GM23338 (cell line): ENCODE data around the gene ZMPSTE24. TPM values are rescaled to one million over a fixed set of nuclear protein-coding genes. Genes with fewer than 3 reads are reported as not detected.
A peak's percentile ranks its signal among the peaks of the same experiment; 100 is the strongest.
"Not testable (repeated sequence)": the region's sequence is repeated elsewhere in the genome, so short reads cannot be mapped to it uniquely, and the experiment has no call there.

Source experiments
- ATAC-seq: fragments of 200-7000 bp; cut with Tn5 transposase; 3 replicates; pipeline ENCODE4 v1.9.1; 2020
- DNase-seq: peaks from one replicate; pipeline ENCODE4 v3.0.0-alpha.2; 2015; ENCODE audit warnings: low spot score
- H2AFZ ChIP-seq: fragments of 200-600 bp; sonication (generic); 2 replicates; pipeline ENCODE4 v1.8.0; 2016; ENCODE audit warnings: antibody characterized with exemption, mild to moderate bottlenecking, moderate library complexity
- H3F3A ChIP-seq: fragments of 200-600 bp; sonication (generic); replicated peaks from 2 replicates; pipeline ENCODE4 v1.8.0; 2017; ENCODE audit warnings: antibody characterized with exemption, mixed run types, low read depth
- H3K27ac ChIP-seq: fragments of 200-600 bp; sonication (generic); 2 replicates; pipeline ENCODE4 v1.6.1; 2016; ENCODE audit warnings: low read depth
- H3K27me3 ChIP-seq: fragments of 200-600 bp; sonication (generic); 2 replicates; pipeline ENCODE4 v1.8.0; 2016; ENCODE audit warnings: mild to moderate bottlenecking, mixed run types, moderate library complexity; ENCODE audit not compliant: insufficient read depth
- H3K36me3 ChIP-seq: fragments of 200-600 bp; sonication (generic); 2 replicates; pipeline ENCODE4 v1.8.0; 2016; ENCODE audit warnings: mild to moderate bottlenecking; ENCODE audit not compliant: insufficient read depth
- H3K4me1 ChIP-seq: fragments of 200-600 bp; sonication (generic); 2 replicates; pipeline ENCODE4 v1.8.0; 2016; ENCODE audit warnings: mild to moderate bottlenecking, moderate library complexity; ENCODE audit not compliant: insufficient read depth
- H3K4me2 ChIP-seq: fragments of 200-600 bp; sonication (generic); 2 replicates; pipeline ENCODE4 v1.7.1; 2017; ENCODE audit warnings: mixed run types
- H3K4me3 ChIP-seq: fragments of 200-600 bp; sonication (generic); 2 replicates; pipeline ENCODE4 v1.6.1; 2016; ENCODE audit warnings: mixed run types
- H3K79me2 ChIP-seq: fragments of 200-600 bp; sonication (generic); replicated peaks from 2 replicates; pipeline ENCODE4 v1.8.0; 2017; ENCODE audit warnings: mild to moderate bottlenecking; ENCODE audit not compliant: insufficient read depth
- H3K9me2 ChIP-seq: fragments of 200-600 bp; sonication (generic); 2 replicates; pipeline ENCODE4 v1.8.0; 2017; ENCODE audit not compliant: insufficient read depth
- H4K20me1 ChIP-seq: fragments of 200-600 bp; sonication (generic); replicated peaks from 2 replicates; pipeline ENCODE4 v1.8.0; 2017; ENCODE audit warnings: mild to moderate bottlenecking; ENCODE audit not compliant: insufficient read depth
- H3K27ac Mint-ChIP-seq: 2 replicates; pipeline ENCODE4 v1.8.0; 2020; ENCODE audit warnings: inconsistent platforms, mild to moderate bottlenecking, moderate library complexity, mixed read lengths
- H3K27me3 Mint-ChIP-seq: 3 replicates; pipeline ENCODE4 v1.8.0; 2022; ENCODE audit warnings: low read depth, mild to moderate bottlenecking, moderate library complexity, mixed read lengths, inconsistent platforms; ENCODE audit not compliant: insufficient read depth, poor library complexity
- H3K36me3 Mint-ChIP-seq: 3 replicates; pipeline ENCODE4 v1.8.0; 2021; ENCODE audit warnings: low read depth, mild to moderate bottlenecking, inconsistent platforms, moderate library complexity, mixed read lengths
- H3K4me1 Mint-ChIP-seq: 3 replicates; pipeline ENCODE4 v1.8.0; 2020; ENCODE audit warnings: mild to moderate bottlenecking, inconsistent platforms, mixed read lengths
- H3K4me3 Mint-ChIP-seq: 3 replicates; pipeline ENCODE4 v1.8.0; 2021; ENCODE audit warnings: moderate library complexity, mild to moderate bottlenecking, inconsistent platforms, mixed read lengths
- H3K9me3 Mint-ChIP-seq: 3 replicates; pipeline ENCODE4 v1.8.0; 2020; ENCODE audit warnings: moderate library complexity, mild to moderate bottlenecking, inconsistent platforms, mixed read lengths
- CREB1 ChIP-seq: fragments of 250-450 bp; sonication (Bioruptor Pico); IDR thresholded peaks from 2 replicates; pipeline ENCODE4 v1.5.0; 2020; ENCODE audit warnings: low read depth, mild to moderate bottlenecking, moderate library complexity
- polyA plus RNA-seq: library from polyadenylated mRNA; unstranded; fragments of >200 nt; fragmentation: Nextera tagmentation; extraction: Ambion mirVana; gene quantifications from 2 replicates; pipeline ENCODE4 v1.2.1, GENCODE V29; 2016
- total RNA-seq: library from RNA; depleted of rRNA; stranded (reverse); fragments of >200 nt; shearing (Covaris generic); gene quantifications from 2 replicates; pipeline ENCODE4 v1.2.3, GENCODE V29; 2014; rRNA removed

Gene ZMPSTE24
- total and polyA plus RNA-seq, 2 experiments from 2014 or later = 23.1 to 51.2 TPM

- no peak for TF ChIP-seq CREB1 (CRISPR knock-in tag)
These were observed 83.7 kb downstream of the ZMPSTE24 start for GRCh38 chr1:40341491-40342380.

GRCh38 chr1:40342381-40342717 lies 84.3 kb downstream of the ZMPSTE24 start:
- not testable (repeated sequence) for H3K36me3 ChIP-seq, H3K9me3 Mint-ChIP-seq, H3K27me3 ChIP-seq, H3K4me1 ChIP-seq, H3K4me3 Mint-ChIP-seq, H3F3A ChIP-seq, H3K27ac Mint-ChIP-seq, H3K4me3 ChIP-seq, H3K9me2 ChIP-seq, H3K27me3 Mint-ChIP-seq, H3K79me2 ChIP-seq, H3K36me3 Mint-ChIP-seq, ATAC-seq, H3K27ac ChIP-seq, H3K4me2 ChIP-seq, DNase-seq, H3K4me1 Mint-ChIP-seq, H4K20me1 ChIP-seq
- 0 out of 2 replicates have a peak overlapping the region, but pooled peaks have one; percentile 38 for H2AFZ ChIP-seq

More at GRCh38 chr1:40341491-40342380, 83.7 kb downstream of the ZMPSTE24 start:
- 0 out of 3 replicates have a peak, but pooled peaks cover 2% of the 10 kb centered on the region for H3K4me1 Mint-ChIP-seq
- Histone ChIP-seq H4K20me1 (no peaks in the 10 kb centered on the region), H3F3A (no peaks in the 10 kb centered on the region), H3K36me3 (no peaks in the 10 kb centered on the region), H3K9me2 (no peaks in the 10 kb centered on the region), H3K27me3 (no peaks in the 10 kb centered on the region), H3K27ac (no peak overlapping the region), H3K4me3 (no peak overlapping the region), H3K79me2 (no peaks in the 10 kb centered on the region), H3K4me1 (no peaks in the 10 kb centered on the region), H3K4me2 (no peak overlapping the region), H2AFZ (0 out of 2 replicates have a peak overlapping the region, but pooled peaks have one; percentile 38)
- DNase-seq (no peak), ATAC-seq (no peak)
- H3K9me3 Mint-ChIP-seq = no peaks in the 10 kb centered on the region
- H3K36me3 Mint-ChIP-seq = no peaks in the 10 kb centered on the region
- no peak overlapping the region for H3K27ac Mint-ChIP-seq
- no peak overlapping the region for H3K4me3 Mint-ChIP-seq
- peaks cover 4% of the 10 kb centered on the region for H3K27me3 Mint-ChIP-seq

Other genes starting within 250 kb of the ZMPSTE24 start
- gene CAP1, start 217.5 kb upstream of the ZMPSTE24 start, total RNA-seq = 222 and 254 TPM in 2 replicates
- gene CAP1, start 217.5 kb upstream of the ZMPSTE24 start, polyA plus RNA-seq = 109 and 133 TPM in 2 replicates
- gene PPT1, start 161.0 kb upstream of the ZMPSTE24 start, total RNA-seq = 202 and 234 TPM in 2 replicates
- 59.4 and 67.4 TPM in 2 replicates for gene PPT1, start 161.0 kb upstream of the ZMPSTE24 start, polyA plus RNA-seq
- 21.1 and 22.2 TPM in 2 replicates for gene RLF, start 96.8 kb upstream of the ZMPSTE24 start, total RNA-seq
- 4.4 and 6.6 TPM in 2 replicates for gene RLF, start 96.8 kb upstream of the ZMPSTE24 start, polyA plus RNA-seq
- not detected in 2 replicates for gene TMCO2, start 10.3 kb upstream of the ZMPSTE24 start, total RNA-seq
- not detected in 2 replicates for gene TMCO2, start 10.3 kb upstream of the ZMPSTE24 start, polyA plus RNA-seq
- gene COL9A2, start 59.0 kb downstream of the ZMPSTE24 start, total RNA-seq = 2.8 and 9.1 TPM in 2 replicates
- 1.7 and 2.6 TPM in 2 replicates for gene COL9A2, start 59.0 kb downstream of the ZMPSTE24 start, polyA plus RNA-seq
- gene SMAP2, start 115.5 kb downstream of the ZMPSTE24 start, total RNA-seq = 2.5 and 4.8 TPM in 2 replicates
- 2.9 and 3.0 TPM in 2 replicates for gene SMAP2, start 115.5 kb downstream of the ZMPSTE24 start, polyA plus RNA-seq
- 10.0 and 10.8 TPM in 2 replicates for gene ZFP69B, start 192.2 kb downstream of the ZMPSTE24 start, total RNA-seq
- 4.6 and 5.2 TPM in 2 replicates for gene ZFP69B, start 192.2 kb downstream of the ZMPSTE24 start, polyA plus RNA-seq
- gene ZFP69, start 219.1 kb downstream of the ZMPSTE24 start, total RNA-seq = 4.6 and 8.2 TPM in 2 replicates
- 2.7 and 5.1 TPM in 2 replicates for gene ZFP69, start 219.1 kb downstream of the ZMPSTE24 start, polyA plus RNA-seq